Measurements from ENCODE around the gene EVC2. TPM values are rescaled to one million over a fixed set of nuclear protein-coding genes. Genes with fewer than 3 reads are reported as not detected.

EVC2 gene
- 0.49 and 0.66 TPM in 2 replicates for total RNA-seq

- intact Hi-C loops (cut with micrococcal nuclease) = no loop called here
Observed at GRCh38 chr4:5708449-5709206, at the start of gene EVC2. EVC2 (minus strand) TSS chr4:5708559; CDS start chr4:5708513, 46 bp downstream.

GRCh38 chr4:5757954-5758353, 49.6 kb upstream of the EVC2 start:
- intact Hi-C loops (cut with micrococcal nuclease) = loop anchor here (2.0 kb wide), 1 partner anchor 47 kb away; the partner anchor contains the start of gene EVC

- intact Hi-C loops (cut with micrococcal nuclease) = no loop called here
Observed at GRCh38 chr4:5757536-5757935, 49.2 kb upstream of the EVC2 start.

GRCh38 chr4:5757091-5757490, 48.7 kb upstream of the EVC2 start:
- intact Hi-C loops (cut with micrococcal nuclease) = no loop called here

- intact Hi-C loops (cut with micrococcal nuclease) = no loop called here
Observed at GRCh38 chr4:5756271-5756670, 47.9 kb upstream of the EVC2 start.

GRCh38 chr4:5755679-5756078, 47.3 kb upstream of the EVC2 start:
- intact Hi-C loops (cut with micrococcal nuclease) = no loop called here

- intact Hi-C loops (cut with micrococcal nuclease) = no loop called here
Observed at GRCh38 chr4:5755161-5755560, 46.8 kb upstream of the EVC2 start.

- intact Hi-C loops (cut with micrococcal nuclease) = no loop called here
Observed at GRCh38 chr4:5754529-5754881, 46.1 kb upstream of the EVC2 start.

GRCh38 chr4:5753766-5754528, 45.6 kb upstream of the EVC2 start:
- intact Hi-C loops (cut with micrococcal nuclease) = no loop called here

GRCh38 chr4:5753366-5753765, 45.0 kb upstream of the EVC2 start:
- intact Hi-C loops (cut with micrococcal nuclease) = no loop called here

- intact Hi-C loops (cut with micrococcal nuclease) = no loop called here
Observed at GRCh38 chr4:5752376-5753184, 44.2 kb upstream of the EVC2 start.

- intact Hi-C loops (cut with micrococcal nuclease) = no loop called here
Observed at GRCh38 chr4:5751666-5752375, 43.5 kb upstream of the EVC2 start.

GRCh38 chr4:5750946-5751665, 42.7 kb upstream of the EVC2 start:
- intact Hi-C loops (cut with micrococcal nuclease) = no loop called here

GRCh38 chr4:5750052-5750945, 41.9 kb upstream of the EVC2 start:
- intact Hi-C loops (cut with micrococcal nuclease) = no loop called here

- intact Hi-C loops (cut with micrococcal nuclease) = no loop called here
Observed at GRCh38 chr4:5749568-5749967, 41.2 kb upstream of the EVC2 start.

- intact Hi-C loops (cut with micrococcal nuclease) = no loop called here
Observed at GRCh38 chr4:5747738-5748375, 39.5 kb upstream of the EVC2 start.

GRCh38 chr4:5746829-5747737, 38.7 kb upstream of the EVC2 start:
- intact Hi-C loops (cut with micrococcal nuclease) = no loop called here

- intact Hi-C loops (cut with micrococcal nuclease) = no loop called here
Observed at GRCh38 chr4:5746250-5746649, 37.9 kb upstream of the EVC2 start.

All from T-helper 1 cell treated with Interleukin-12 subunit alpha and Interleukin-12 subunit beta and Interleukin-4 antibody, amounts not matched to agents 30 ng/mL and 1 ng/mL, for 36 hours (primary cell).